Activated CD8-positive, alpha-beta T cell treated with anti-CD3 and anti-CD28 coated beads for 36 hours (primary cell): ENCODE measurements around the gene CELF4. TPM values are rescaled to one million over a fixed set of nuclear protein-coding genes. Genes with fewer than 3 reads are reported as not detected.

Experiments used
- ATAC-seq: fragments of 200-7000 bp; cut with Tn5 transposase; one replicate; pipeline ENCODE4 v1.10.0; 2021; ENCODE audit warnings: mild to moderate bottlenecking, moderate library complexity
- CTCF ChIA-PET: fragments of 350-600 bp; sonication (Branson Sonifier 250); formaldehyde crosslinking; loops from one replicate; lab custom pipeline; 2021; ENCODE audit warnings: antibody characterized with exemption; lab: Charles Lee
- POLR2A ChIA-PET: fragments of 350-600 bp; sonication (Branson Sonifier 250); formaldehyde crosslinking; loops from one replicate; lab custom pipeline; 2021; ENCODE audit warnings: antibody characterized with exemption; lab: Charles Lee
- DNase-seq: peaks from one replicate; pipeline ENCODE4 v3.0.0-alpha.2; 2020
- H3K27ac Mint-ChIP-seq: one replicate; pipeline ENCODE4 v1.8.0; 2021; ENCODE audit warnings: mild to moderate bottlenecking, mixed read lengths
- H3K27me3 Mint-ChIP-seq: one replicate; pipeline ENCODE4 v1.8.0; 2021; ENCODE audit warnings: mixed read lengths
- H3K36me3 Mint-ChIP-seq: one replicate; pipeline ENCODE4 v1.8.0; 2021; ENCODE audit warnings: low read depth, mixed read lengths
- H3K4me1 Mint-ChIP-seq: one replicate; pipeline ENCODE4 v1.8.0; 2021; ENCODE audit warnings: low read depth, mixed read lengths
- H3K4me3 Mint-ChIP-seq: one replicate; pipeline ENCODE4 v1.8.0; 2021; ENCODE audit warnings: mild to moderate bottlenecking, moderate library complexity, mixed read lengths
- H3K9me3 Mint-ChIP-seq: one replicate; pipeline ENCODE4 v1.8.0; 2021; ENCODE audit warnings: mixed read lengths
- CTCF ChIP-seq: fragments of 200-600 bp; IDR thresholded peaks from one replicate; pipeline ENCODE4 v1.8.0; 2022; ENCODE audit warnings: antibody characterized with exemption, mild to moderate bottlenecking
- intact Hi-C: fragments of 100-400 bp; cut with micrococcal nuclease; formaldehyde crosslinking; loops from one replicate; pipeline ENCODE4 v1.10.0; 2022
- total RNA-seq, 2 experiments: library from RNA; stranded (reverse); gene quantifications; one replicate each; pipeline ENCODE4 v1.2.3, GENCODE V29; 2021

The CELF4 gene
- total RNA-seq, 2 experiments from 2014 or later: not detected

- ATAC-seq (no peak), DNase-seq (no peak)
- Mint-ChIP-seq H3K27me3 (no peaks in the 10 kb centered on the region), H3K4me1 (no peaks in the 10 kb centered on the region), H3K27ac (no peak overlapping the region), H3K4me3 (no peak overlapping the region), H3K9me3 (no peaks in the 10 kb centered on the region), H3K36me3 (no peaks in the 10 kb centered on the region)
- ChIA-PET CTCF (no interaction called here), POLR2A (no interaction called here)
- intact Hi-C loops: no loop called here
- TF ChIP-seq CTCF: no peak
Measured at GRCh38 chr18:37412333-37412732, 153.3 kb downstream of the CELF4 start.

GRCh38 chr18:37409878-37410277 lies 155.7 kb downstream of the CELF4 start:
- Mint-ChIP-seq H3K4me3 (no peak overlapping the region), H3K4me1 (peaks cover 2% of the 10 kb centered on the region), H3K27me3 (no peaks in the 10 kb centered on the region), H3K9me3 (no peaks in the 10 kb centered on the region), H3K36me3 (no peaks in the 10 kb centered on the region), H3K27ac (no peak overlapping the region)
- intact Hi-C loops: no loop called here
- DNase-seq (no peak), ATAC-seq (no peak)
- ChIA-PET POLR2A (no interaction called here), CTCF (no interaction called here)
- TF ChIP-seq CTCF: no peak

DNA sequence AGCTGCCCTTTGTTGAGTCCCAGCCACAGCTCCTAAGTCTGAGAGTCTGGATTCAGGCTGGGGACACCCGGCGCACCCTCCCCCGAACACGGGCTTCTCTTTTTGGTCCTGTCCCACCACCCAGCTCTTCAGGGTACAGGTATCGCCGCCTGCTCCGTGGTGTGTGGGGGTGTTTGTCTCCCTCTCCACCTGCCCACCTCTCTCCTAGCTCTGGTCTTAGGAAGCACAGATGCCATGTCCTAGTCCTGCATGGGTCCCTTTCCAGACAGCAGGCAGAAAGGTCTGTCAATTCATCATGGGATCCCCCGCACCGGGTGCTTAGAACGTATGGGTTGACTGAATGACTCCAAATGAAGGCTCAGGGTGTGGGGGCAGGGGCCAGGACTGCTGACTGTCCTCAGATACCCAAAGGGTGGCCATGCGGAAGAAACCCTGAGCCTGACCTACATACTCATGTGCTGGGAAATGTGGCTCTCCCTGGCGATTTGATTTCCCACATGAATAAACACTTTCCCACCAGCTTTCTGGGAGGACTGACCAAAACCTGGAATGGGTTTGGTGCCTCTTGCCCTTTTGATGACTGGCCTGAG lies 156.8 kb downstream of the CELF4 start:
- H3K36me3 Mint-ChIP-seq: no peaks in the 10 kb centered on the region
- no peaks in the 10 kb centered on the region for H3K9me3 Mint-ChIP-seq
- ATAC-seq (no peak), DNase-seq (no peak)
- ChIA-PET POLR2A (no interaction called here), CTCF (no interaction called here)
- no peaks in the 10 kb centered on the region for H3K27me3 Mint-ChIP-seq
- peaks cover 2% of the 10 kb centered on the region for H3K4me1 Mint-ChIP-seq
- intact Hi-C loops: no loop called here
- no peak for TF ChIP-seq CTCF
- no peak overlapping the region for H3K27ac Mint-ChIP-seq
- H3K4me3 Mint-ChIP-seq: no peak overlapping the region

DNA sequence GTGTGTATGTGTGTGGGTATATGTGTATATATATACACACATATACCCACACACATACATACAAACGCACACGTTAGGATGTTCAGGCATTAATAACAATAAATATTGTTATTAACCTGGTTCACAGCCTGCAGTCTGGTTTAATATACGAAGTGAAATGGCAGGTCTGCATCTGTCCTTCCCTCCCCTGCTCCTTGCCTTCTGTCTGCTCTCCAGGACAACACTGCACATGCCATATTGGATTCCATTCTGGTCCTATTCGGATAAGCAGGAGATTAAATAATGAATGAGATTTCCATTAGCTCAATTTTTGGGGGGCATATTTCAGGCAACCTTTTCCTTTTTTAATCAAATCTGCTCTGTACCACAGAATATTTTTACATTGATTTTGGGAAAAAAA lies 158.0 kb downstream of the CELF4 start:
- TF ChIP-seq CTCF: no peak
- Mint-ChIP-seq H3K36me3 (no peaks in the 10 kb centered on the region), H3K9me3 (no peaks in the 10 kb centered on the region), H3K4me1 (peaks cover 2% of the 10 kb centered on the region), H3K27me3 (no peaks in the 10 kb centered on the region), H3K27ac (no peak overlapping the region), H3K4me3 (no peak overlapping the region)
- intact Hi-C loops: no loop called here
- ChIA-PET POLR2A (no interaction called here), CTCF (no interaction called here)
- ATAC-seq: no peak
- no peak for DNase-seq

DNA sequence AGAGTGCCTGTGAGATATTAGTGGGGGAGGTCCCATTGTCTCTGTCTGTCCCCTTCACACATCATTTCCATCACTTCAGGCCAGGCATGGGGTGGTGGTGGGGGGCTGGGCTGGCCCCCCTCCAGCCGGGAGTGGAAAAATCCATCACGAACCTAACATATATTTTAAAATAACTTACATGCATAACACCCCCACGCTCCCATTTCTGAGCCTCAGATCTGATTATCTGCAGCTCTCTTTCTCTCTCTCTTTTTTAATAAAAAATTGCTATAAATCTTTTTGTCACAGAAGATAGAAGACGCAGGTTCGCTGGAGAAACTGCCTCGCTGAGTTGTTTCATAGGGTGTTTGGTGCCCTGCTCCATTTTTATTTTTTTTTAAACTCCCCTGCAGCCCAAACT lies 159.8 kb downstream of the CELF4 start:
- TF ChIP-seq CTCF: no peak
- no peaks in the 10 kb centered on the region for H3K36me3 Mint-ChIP-seq
- ChIA-PET CTCF (no interaction called here), POLR2A (no interaction called here)
- no peaks in the 10 kb centered on the region for H3K9me3 Mint-ChIP-seq
- no peaks in the 10 kb centered on the region for H3K27me3 Mint-ChIP-seq
- ATAC-seq (no peak), DNase-seq (no peak)
- H3K4me3 Mint-ChIP-seq: no peak overlapping the region
- H3K4me1 Mint-ChIP-seq: peaks cover 2% of the 10 kb centered on the region
- intact Hi-C loops: no loop called here
- H3K27ac Mint-ChIP-seq: no peak overlapping the region
